HEK293T (cell line): ENCODE data around the gene KIRREL2.

Experiments
- ARNT ChIP-seq: fragments of 450-650 bp; IDR thresholded peaks from 2 replicates; pipeline ENCODE4 v1.6.1; 2017; ENCODE audit warnings: mild to moderate bottlenecking
- BHLHE40 ChIP-seq: fragments of 450-650 bp; IDR thresholded peaks from 2 replicates; pipeline ENCODE4 v1.6.1; 2016; ENCODE audit warnings: mild to moderate bottlenecking, moderate library complexity, borderline replicate concordance
- CTBP1 ChIP-seq: fragments of 450-650 bp; IDR thresholded peaks from 2 replicates; pipeline ENCODE4 v1.6.1; 2016; ENCODE audit warnings: borderline replicate concordance
- ELF4 ChIP-seq: fragments of 450-650 bp; IDR thresholded peaks from 2 replicates; pipeline ENCODE4 v1.6.1; 2017; ENCODE audit warnings: antibody characterized with exemption
- FOXA1 ChIP-seq: fragments of 450-650 bp; IDR thresholded peaks from 2 replicates; pipeline ENCODE4 v1.6.1; 2016; ENCODE audit warnings: mild to moderate bottlenecking
- FOXK2 ChIP-seq: fragments of 450-650 bp; IDR thresholded peaks from 2 replicates; pipeline ENCODE4 v1.6.1; 2016; ENCODE audit warnings: mild to moderate bottlenecking
- FOXM1 ChIP-seq: fragments of 450-650 bp; IDR thresholded peaks from 2 replicates; pipeline ENCODE4 v1.6.1; 2017; ENCODE audit warnings: mild to moderate bottlenecking, borderline replicate concordance
- HDGF ChIP-seq: fragments of 450-650 bp; IDR thresholded peaks from 2 replicates; pipeline ENCODE4 v1.6.1; 2017; ENCODE audit warnings: antibody characterized with exemption, borderline replicate concordance
- NFRKB ChIP-seq: fragments of 450-650 bp; IDR thresholded peaks from 2 replicates; pipeline ENCODE4 v1.6.1; 2016; ENCODE audit warnings: mild to moderate bottlenecking, moderate library complexity
- SP1 ChIP-seq: fragments of 450-650 bp; IDR thresholded peaks from 2 replicates; pipeline ENCODE4 v1.6.1; 2017
- SUZ12 ChIP-seq: fragments of 450-650 bp; IDR thresholded peaks from 2 replicates; pipeline ENCODE4 v1.6.1; 2016; ENCODE audit warnings: mild to moderate bottlenecking
- TARDBP ChIP-seq: fragments of 450-650 bp; IDR thresholded peaks from 2 replicates; pipeline ENCODE4 v1.6.1; 2016
- ZNF384 ChIP-seq: fragments of 450-650 bp; IDR thresholded peaks from 2 replicates; pipeline ENCODE4 v1.6.1; 2016

DNA sequence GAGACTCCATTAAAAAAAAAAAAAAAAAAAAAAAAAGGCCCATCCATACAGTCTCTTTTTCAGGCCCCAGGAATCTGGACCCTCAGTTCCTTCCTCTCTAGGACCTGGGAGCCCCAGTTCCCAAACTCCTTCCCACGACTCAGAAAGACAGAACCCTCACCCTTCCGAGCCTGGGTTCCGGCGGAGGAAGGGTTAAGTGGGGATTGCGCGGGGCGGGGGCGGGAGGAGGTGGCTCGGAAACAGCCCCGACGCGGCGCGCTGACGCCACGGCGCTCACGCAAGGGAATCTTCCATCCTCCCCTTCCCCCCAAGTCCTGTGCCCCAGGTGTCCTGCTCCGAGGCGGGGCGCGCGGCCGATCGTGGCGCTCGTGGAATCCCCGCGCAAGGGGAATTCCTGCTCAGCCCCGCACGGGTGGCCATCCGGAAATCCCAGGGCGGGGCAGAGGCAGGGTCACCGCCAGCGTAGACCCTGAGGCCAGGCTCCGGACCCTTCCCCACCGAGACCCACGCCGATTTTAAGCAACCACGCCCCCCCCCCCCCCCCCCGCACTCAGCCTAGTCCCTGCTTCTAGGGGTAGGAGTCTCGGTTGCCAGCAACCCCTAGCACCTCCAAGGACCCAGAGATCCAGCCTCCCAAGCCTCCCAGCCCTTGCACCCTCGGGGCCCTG lies 43.0 kb downstream of the KIRREL2 start:
- no peak for TF ChIP-seq SUZ12
- no peak for TF ChIP-seq FOXM1
- no peak for TF ChIP-seq ARNT
- TF ChIP-seq ZNF384 = peak; percentile 92
- TF ChIP-seq NFRKB = no peak
- no peak for TF ChIP-seq FOXA1
- no peak for TF ChIP-seq SP1
- TF ChIP-seq ELF4 = no peak
- TF ChIP-seq HDGF = no peak
- TF ChIP-seq BHLHE40 = no peak
- no peak for TF ChIP-seq CTBP1
- TF ChIP-seq FOXK2 = no peak
- peak; percentile 86 for TF ChIP-seq TARDBP
